SK-N-SH treated with all-trans-retinoic acid at 6 μM for 48 hours (cell line): ENCODE data around the gene CTBS.

Experiments
- OSR1 ChIP-seq: fragments of 250-450 bp; sonication (Bioruptor Pico); IDR thresholded peaks from 2 replicates; pipeline ENCODE4 v1.8.0; 2022; ENCODE audit warnings: moderate library complexity, mild to moderate bottlenecking, inconsistent platforms
- TCF4 ChIP-seq: fragments of 250-450 bp; sonication (Bioruptor Pico); IDR thresholded peaks from 2 replicates; pipeline ENCODE4 v1.8.0; 2021; ENCODE audit warnings: mild to moderate bottlenecking, moderate library complexity, borderline replicate concordance

- no peak for TF ChIP-seq TCF4 (CRISPR knock-in tag)
- no peak for TF ChIP-seq OSR1 (CRISPR knock-in tag)
Observed at GRCh38 chr1:84550826-84551225, 23.4 kb downstream of the CTBS start.
